SW480 (cell line): Measurements from ENCODE around the gene VIL1.
A peak's percentile ranks its signal among the peaks of the same experiment; 100 is the strongest.

ENCODE experiments used
- DNase-seq: peaks from one replicate; pipeline ENCODE4 v3.0.0-alpha.2; 2016; ENCODE audit warnings: low spot score

VIL1 gene

GRCh38 chr2:218395090-218395444 lies 23.9 kb upstream of the VIL1 start:
- DNase-seq = no peak

GRCh38 chr2:218395456-218395825 lies 23.5 kb upstream of the VIL1 start:
- DNase-seq = no peak

DNA sequence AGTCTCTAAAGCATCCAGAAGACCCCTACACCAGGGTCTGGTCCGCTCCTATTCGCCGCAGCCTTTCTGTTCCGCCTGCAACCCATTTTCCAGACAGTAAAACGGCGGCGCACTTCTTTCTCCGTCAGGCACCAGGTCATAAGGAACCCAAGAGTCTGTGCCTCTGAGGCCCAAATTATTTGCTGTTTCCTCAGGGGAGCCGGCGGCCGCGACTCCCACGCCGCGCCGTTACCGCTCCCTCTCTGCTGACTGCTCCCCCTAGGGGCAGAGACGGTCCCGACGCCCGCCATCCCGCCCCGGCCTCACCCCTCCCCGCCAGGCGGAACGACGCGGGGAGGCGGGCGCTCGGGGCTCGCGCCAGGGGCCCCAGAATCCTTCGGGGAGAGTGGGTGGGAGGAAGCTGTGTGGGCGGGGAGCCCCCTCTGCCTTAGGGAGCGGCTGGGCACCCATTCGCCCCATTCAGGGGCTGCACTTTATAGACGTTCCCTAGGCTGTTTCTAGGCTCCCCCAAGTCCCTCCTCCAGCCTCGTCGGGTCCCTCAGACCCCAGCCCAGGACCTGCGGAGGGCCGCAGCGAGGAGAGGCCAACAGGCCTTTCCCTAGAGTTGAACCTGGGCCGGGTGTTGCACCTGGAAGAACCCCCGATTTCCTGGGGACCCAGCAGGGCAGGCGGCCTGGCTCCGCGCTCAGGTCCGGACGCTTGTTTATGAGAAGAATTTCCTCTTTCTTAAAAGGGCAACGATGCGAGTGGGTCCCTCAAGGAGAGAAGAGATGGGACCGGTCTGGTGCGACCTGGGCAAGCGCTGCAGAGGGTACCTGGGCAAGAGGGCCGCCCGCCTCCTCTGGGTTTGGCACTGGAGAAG lies 22.9 kb upstream of the VIL1 start:
- peak; percentile 95 for DNase-seq

GRCh38 chr2:218396688-218397462 lies 22.0 kb upstream of the VIL1 start:
- peak; percentile 81 for DNase-seq

DNA sequence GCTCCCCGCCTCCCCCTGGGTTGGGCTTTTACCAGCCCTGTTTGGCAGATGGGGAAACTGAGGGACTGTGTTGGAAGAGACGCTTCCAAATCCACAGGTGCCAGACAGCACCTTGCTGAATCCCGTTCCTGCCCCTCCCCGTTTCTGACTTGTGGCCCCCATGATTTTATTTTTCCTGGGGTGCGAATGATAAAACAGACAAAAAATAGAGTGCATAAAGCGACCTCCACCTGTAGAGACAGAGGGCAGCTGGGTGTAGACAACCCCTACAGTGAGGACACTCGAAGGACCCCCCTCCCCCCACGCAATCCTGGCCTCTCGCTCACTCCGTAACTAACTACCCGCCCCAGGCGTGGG lies 21.5 kb upstream of the VIL1 start:
- DNase-seq = no peak

- DNase-seq = peak; percentile 86
Observed at GRCh38 chr2:218397820-218398436, 21.0 kb upstream of the VIL1 start.

- peak; percentile 76 for DNase-seq
Observed at GRCh38 chr2:218398437-218399390, 20.2 kb upstream of the VIL1 start.

- peak; percentile 93 for DNase-seq
Observed at GRCh38 chr2:218399391-218400166, 19.3 kb upstream of the VIL1 start, which contains the start of gene CTDSP1. Gene CTDSP1 (plus strand): TSS chr2:218399868. CDS start chr2:218400091, 223 bp downstream.

GRCh38 chr2:218400167-218400929 lies 18.6 kb upstream of the VIL1 start:
- no peak for DNase-seq

- no peak for DNase-seq
Observed at GRCh38 chr2:218400930-218401881, 17.7 kb upstream of the VIL1 start.

- no peak for DNase-seq
Observed at GRCh38 chr2:218401890-218402289, 17.0 kb upstream of the VIL1 start.

- no peak for DNase-seq
Observed at GRCh38 chr2:218402491-218402901, 16.4 kb upstream of the VIL1 start.

- no peak for DNase-seq
Observed at GRCh38 chr2:218402911-218403411, 16.0 kb upstream of the VIL1 start.

GRCh38 chr2:218403810-218404209 lies 15.1 kb upstream of the VIL1 start:
- DNase-seq = no peak

GRCh38 chr2:218404351-218405085 lies 14.4 kb upstream of the VIL1 start:
- no peak for DNase-seq

- no peak for DNase-seq
Observed at GRCh38 chr2:218405086-218405745, 13.7 kb upstream of the VIL1 start.

- no peak for DNase-seq
Observed at GRCh38 chr2:218405746-218406208, 13.1 kb upstream of the VIL1 start.
